Embryonic facial prominence (tissue), 1 donor: ENCODE measurements around the gene CDH4.

ENCODE experiments used
- DNase-seq: peaks from one replicate; pipeline ENCODE4 v3.0.0-alpha.2; 2016; ENCODE audit errors: extremely low spot score

The CDH4 gene

DNA sequence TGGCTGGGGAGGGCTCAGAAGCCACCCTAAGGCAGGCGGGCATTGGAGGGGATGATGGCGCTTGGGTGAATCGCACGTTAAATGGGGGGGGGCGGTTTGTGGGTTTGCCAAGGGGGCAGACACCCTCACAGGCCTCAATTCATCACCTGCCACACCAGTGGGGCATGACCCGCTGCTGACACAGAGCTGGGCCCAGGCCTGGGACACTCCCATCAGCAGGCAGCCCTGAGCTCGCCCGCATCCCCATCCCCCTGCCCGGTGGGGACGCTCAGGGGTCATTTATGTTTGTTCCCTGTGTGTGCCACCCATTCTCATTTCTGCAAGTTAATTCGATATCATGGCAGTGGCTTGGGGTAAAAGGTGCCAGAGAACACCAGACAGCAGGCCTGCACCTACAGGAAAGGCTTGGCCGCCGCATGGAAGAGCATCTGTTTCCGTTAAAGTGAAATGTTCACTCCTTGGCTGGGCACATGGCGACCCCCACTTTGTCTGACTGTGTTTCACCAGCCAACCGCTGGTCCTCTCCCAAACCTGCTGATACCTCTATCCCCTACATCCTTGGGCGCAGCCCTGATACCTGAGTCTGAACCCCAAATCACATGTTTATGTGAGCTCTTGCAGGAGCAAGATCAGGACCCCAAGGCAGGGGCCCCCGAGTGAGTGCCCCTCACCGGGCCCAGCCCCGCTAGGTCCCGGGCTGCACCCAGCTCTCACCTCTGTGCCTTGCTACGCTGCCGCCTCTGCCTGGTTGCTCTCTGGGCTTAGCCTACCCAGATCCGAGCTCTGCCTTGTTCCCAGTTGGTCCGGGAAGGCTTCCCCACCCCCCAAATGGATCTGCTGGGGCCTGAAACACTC lies 564.8 kb downstream of the CDH4 start:
- no peak for DNase-seq

DNA sequence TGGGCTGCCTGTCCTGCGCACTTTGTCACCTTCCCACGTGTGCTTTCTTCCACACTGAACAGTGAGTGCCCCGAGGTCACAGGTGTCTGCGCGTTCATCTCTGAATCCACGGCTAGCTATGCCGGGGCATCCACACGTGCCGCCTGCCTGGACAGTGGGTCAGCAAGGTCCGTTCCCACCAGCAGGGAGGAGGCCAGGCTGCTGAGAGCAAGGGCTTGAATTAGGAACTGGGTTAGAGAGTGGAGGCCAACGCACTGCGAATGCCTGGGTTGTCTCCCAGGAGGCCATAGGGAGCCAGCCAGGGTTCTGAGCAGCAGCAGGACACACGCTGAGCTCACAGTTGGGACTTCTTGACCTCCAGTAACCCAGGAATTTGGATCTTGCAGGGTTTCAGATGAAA lies 565.5 kb downstream of the CDH4 start:
- no peak for DNase-seq

DNA sequence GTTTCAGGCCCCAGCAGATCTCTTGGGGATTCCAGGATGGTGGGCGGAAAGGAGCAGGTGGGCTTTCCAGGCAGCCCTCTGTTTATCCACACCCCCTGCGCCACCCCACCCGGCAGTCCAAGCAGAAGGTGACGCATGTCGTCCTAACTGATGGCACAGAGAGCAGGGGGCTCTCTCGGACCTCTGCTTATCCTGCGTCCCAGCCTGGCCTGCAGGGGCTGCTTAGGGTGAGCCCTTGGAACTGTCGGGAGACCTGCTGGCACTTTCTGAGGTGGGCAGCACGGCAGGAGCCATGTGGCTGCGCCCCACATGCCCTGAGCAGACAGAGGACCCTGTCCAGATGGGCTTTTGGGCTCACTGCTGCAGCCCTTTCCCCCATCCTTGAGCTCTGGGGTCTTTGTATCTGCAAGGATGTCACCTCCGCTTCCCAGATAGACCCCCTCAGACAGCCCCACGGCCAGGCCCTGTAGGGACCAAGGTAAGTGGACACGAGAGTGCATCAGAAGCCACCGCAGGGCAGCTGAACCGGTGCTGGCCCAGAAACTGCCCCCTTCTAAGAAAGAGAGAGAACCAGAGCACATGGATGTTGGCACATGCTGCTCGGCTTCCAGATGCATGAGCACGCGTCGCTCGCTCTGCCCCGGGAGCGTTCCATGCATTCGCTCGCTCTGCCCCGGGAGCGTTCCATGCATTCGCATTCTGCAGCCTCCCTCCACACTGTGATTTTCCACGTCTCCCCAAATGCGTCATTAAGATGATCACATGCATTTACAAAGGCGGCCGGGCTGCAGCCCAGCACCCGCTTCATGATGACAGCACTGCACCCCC lies 566.9 kb downstream of the CDH4 start:
- DNase-seq, result no peak

GRCh38 chr20:61819574-61819846 lies 567.4 kb downstream of the CDH4 start:
- DNase-seq, result no peak

GRCh38 chr20:61819921-61820825 lies 568.1 kb downstream of the CDH4 start:
- no peak for DNase-seq

- DNase-seq, result no peak
Observed at GRCh38 chr20:61821735-61822134, 569.7 kb downstream of the CDH4 start.

- DNase-seq, result no peak
Observed at GRCh38 chr20:61822396-61822795, 570.3 kb downstream of the CDH4 start.

DNA sequence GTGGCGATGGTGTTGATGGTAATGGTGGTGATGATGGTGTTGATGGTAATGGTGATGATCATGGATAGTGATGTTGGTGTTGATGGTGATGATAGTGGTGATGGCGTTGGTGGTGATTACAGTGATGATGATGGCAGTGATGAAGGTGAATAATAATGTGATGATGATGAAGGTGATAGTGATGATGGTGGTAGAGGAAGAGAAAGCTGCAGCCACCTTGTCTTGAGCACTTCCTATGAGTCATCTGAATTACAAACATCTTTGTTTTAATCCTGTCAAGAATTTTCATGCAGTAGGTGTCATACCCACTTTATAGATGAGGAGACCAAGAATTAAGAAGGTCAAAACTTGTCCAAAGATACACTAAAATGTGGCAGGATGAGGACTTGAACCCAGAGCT lies 571.2 kb downstream of the CDH4 start:
- no peak for DNase-seq

- DNase-seq, result no peak
Observed at GRCh38 chr20:61828891-61829290, 576.8 kb downstream of the CDH4 start.

- DNase-seq, result no peak
Observed at GRCh38 chr20:61829526-61829925, 577.5 kb downstream of the CDH4 start.

DNA sequence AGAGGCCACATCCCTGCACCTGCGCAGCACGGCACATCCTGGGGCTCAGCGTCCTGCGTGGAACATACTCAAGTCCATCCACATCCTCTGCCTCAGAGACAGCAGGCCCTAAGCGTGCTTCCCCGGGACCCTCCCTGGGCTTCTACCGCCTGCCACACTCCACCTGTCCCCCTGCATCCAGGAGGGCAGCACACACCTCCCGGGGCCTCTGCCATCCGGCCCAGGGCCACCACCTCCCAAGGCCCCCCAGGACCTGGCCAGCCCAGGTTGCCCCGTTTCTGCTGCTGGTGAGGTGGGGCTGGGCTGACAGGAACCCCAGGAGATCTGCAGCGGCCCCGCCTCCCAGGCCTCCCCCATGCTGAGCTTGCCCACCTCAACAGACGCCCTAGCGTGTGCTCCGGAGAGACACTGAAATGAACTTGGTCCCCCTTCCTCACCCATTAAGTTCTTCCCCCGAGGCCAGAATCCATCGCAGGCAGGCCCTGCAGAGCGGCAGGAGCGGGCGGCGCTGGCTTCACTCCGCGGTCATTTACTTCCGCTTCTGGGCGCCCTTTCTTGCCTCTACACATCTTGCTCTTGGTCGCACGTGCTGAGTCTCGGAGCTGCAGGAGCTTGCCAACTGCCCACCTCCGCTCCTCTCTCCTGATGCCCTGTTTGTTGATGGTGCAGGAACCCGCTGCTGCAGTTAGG lies 578.3 kb downstream of the CDH4 start:
- no peak for DNase-seq

- DNase-seq, result no peak
Observed at GRCh38 chr20:61830991-61831390, 578.9 kb downstream of the CDH4 start.

DNA sequence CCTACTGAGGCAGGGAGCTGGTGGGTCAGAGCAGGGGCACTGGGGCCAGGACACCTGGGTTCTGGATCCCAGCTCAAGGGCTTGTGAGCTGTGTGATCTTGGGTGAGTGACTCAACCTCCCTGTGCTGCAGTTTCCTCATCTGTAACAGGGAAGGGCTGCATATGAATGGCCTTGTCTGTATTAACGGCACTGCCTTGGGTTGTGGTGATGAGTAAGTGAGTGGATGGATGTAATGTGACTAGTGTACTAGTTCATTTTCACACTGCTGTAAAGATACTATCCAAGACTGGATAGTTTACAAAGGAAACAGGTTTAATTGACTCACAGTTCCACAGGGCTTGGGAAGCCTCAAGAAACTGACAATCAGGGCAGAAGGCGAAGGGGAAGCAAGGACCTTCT lies 580.1 kb downstream of the CDH4 start:
- no peak for DNase-seq

DNA sequence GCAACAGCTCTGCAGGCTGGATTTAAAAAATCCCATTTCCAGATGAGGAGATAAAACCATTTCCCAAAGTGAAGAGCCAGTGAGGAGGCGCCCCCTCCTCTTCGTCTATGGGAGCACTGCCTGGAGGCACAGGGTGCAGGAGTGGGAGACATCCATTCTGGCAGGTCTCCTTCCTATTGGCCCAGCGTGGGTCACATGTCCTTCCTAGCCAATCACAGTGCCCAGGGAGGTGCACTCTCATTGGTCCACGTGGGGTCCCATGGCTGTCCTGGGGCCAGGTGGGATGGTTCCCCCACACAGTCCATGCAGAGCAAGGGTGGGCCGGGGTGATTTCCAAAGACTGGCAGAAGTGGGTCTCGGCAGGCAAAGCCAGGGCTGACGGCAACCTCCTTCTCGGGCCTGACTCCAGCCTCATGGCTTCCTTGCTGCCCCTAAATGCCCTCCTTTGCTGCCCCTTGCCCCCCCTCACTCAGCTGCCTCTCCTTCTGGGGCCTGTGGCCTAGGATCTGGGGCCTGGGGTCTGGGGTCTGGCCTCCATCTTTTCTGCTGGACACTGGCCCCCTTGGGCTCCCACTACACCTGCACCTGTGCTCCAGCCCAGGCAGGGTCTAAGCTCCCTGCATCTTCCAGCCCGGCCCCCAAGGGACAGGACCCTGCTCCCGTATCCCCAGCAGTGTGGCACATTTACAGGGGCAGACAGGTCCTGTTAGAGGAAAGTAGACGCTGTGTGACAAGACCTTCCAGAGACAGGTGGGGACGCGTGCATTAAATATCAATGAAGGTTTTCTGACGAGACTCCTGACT lies 581.9 kb downstream of the CDH4 start:
- DNase-seq, result no peak

DNA sequence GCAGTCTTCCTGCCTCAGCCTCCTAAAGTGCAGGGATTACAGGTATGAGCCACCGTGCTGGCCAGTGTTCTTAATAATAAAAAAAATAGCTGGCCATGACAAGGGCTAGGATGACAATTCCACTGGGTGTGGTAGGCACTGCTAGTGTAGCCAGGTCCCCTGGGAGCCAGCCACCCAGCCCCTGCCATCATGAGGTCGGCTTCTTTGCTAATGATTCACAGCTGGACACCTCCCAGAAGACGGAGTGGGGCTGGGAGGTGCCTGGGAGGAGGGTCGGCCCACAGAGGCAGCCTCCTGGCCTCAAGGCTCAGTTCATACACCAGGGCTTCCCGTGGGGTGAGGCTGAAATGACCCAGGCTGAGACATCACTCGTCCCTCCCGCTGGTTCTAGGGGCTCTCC lies 583.2 kb downstream of the CDH4 start:
- DNase-seq, result no peak

DNA sequence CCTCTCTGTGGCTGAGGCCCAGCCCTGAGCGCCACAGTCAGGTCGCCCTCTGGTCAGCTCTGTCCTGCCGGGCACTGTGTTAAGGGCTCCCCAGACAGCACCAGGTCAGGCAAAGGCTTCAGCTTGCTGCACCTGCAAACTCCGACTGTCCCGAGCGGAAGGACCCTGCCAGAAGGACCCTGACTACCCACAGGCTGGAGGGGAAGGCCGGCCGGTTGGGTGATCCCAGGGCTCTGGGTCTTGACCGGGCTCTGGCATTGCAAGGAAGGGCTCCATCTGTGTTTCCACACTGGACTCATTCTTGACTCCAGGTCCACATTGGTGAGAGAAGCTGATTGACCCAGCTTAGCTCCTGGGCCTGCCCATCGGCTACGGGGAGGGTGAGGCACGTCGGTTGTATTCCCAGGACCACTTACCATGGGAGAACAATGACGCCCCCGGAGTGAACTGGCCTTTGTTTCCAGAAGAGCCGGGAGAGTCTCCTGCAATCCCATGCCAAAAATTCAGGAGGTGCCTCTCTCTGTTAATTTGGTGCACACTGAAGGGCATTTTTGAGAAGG lies 583.8 kb downstream of the CDH4 start:
- no peak for DNase-seq

DNA sequence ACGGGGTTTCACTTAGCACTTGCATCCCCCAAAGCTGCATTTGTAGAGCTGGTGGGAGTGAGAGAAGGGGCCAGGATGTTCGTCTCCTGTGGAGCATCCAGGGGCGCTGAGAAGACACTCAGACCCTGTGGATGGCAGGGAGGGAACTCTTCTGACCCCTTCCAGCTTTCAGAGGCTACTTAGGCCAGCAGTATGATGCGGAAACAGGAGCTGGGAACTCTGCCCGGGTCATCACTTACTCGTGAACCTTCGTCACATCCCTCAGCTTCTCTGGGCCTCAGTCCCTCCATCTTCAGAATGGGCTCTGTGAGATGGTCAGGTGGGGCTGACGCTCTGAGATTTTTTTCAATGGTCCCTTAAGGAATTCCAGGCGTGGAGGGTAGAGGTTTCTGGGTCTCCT lies 585.1 kb downstream of the CDH4 start:
- DNase-seq, result no peak

DNA sequence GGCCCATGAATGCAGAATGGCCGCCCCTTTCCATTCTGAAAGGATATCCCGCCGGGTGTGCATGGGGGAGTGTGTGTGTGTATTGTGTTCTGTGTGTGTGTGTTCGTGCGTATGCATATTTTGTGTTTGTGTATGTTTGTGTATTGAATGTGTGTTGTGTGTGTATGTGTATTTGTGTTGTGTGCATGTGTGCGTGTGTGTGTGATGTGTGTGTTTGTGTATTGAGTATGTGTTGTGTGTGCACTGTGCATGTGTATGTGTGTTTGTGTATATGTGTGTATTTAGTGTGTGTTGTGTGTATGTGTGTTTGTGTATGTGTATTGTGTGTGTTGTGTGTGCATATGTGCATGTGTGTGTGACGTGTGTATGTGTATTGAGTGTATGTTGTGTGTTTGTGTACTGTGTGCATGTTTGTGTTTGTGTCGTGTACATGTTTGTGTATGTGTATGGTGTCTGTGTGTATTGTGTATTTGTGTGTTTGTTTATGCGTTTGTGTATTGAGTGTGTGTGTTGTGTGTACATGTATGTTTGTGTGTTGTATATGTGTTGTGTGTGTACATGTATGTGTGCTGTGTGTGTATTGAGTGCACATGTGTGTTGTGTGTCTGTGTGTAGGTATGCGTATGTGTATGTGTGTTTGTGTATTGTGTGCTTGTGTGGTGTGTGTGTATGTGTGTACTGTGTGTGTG lies 587.3 kb downstream of the CDH4 start:
- no peak for DNase-seq

DNA sequence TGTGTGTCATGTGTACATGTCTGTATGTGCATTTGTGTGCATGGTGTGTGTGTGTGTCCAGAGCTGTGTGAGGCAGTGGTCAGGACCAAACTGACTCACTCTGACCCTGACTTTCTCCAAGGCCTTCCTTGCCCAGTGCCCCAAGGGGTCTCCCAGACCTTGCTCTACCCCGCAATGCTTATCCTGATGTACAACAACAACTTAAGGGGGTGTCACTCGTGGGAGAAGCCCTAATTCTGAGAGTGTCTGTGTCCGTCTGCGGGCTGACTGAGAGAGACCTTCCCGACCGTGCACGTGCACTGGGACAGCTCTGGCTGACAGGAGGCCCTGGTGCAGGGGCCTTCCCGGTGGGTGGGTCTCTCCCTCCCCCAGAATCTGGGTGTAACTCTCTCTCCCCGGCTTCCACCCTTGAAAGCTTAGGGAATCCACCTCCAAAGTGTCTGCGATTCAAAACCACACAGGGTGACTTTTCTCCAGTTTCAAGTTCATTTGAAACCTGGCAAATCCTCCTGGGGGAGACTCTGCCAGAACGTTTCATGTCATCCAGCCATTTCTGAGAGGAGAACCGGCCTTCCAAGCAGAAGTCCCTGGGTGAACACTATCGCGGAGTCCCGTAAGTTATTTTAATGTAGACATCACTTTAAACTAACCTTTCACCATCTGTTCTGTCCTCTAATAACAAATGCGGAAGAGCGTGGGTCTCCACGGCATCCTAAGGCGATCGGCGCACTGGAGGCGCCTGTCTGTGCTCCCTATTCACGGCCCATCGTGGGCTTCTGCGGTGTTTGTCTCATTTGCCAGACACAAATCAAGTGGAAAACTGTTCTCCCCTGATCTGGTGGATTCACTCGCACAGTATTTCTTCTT lies 588.1 kb downstream of the CDH4 start:
- DNase-seq, result no peak
